ENCODE results near the gene EEFSEC. TPM values are rescaled to one million over a fixed set of nuclear protein-coding genes. Genes with fewer than 3 reads are reported as not detected.

EEFSEC gene
- total RNA-seq, 1 donor from 2014 or later: 12.6 TPM

DNA sequence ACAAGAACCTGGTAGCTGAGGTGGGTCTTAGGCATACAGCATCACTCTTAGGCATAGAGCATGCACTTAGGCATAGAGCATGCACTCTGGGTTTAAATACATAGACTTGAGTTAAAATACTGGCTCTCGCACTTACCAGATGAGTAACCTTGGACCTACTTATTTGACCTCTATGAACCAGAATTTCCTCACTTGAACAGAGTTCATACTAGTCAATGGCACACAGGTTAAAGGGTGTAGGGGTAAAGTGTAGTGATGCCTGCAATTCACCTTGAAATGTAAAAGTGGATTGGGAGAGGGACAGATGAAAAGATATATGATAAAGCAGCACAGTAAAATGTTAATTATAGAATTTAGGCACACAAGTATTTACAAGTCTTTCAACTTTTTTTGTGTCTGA, 31.3 kb upstream of the EEFSEC start:
- TF ChIP-seq, protein P1, sequence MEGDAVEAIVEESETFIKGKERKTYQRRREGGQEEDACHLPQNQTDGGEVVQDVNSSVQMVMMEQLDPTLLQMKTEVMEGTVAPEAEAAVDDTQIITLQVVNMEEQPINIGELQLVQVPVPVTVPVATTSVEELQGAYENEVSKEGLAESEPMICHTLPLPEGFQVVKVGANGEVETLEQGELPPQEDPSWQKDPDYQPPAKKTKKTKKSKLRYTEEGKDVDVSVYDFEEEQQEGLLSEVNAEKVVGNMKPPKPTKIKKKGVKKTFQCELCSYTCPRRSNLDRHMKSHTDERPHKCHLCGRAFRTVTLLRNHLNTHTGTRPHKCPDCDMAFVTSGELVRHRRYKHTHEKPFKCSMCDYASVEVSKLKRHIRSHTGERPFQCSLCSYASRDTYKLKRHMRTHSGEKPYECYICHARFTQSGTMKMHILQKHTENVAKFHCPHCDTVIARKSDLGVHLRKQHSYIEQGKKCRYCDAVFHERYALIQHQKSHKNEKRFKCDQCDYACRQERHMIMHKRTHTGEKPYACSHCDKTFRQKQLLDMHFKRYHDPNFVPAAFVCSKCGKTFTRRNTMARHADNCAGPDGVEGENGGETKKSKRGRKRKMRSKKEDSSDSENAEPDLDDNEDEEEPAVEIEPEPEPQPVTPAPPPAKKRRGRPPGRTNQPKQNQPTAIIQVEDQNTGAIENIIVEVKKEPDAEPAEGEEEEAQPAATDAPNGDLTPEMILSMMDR (IDR thresholded peaks at IDR 0.05; ENCODE audit: insufficient read depth, low read length, poor library complexity, severe bottlenecking): no peak
- Histone ChIP-seq H3K36me3 (ENCODE audit: control insufficient read depth, insufficient read depth, low read length) (no peaks in the 10 kb centered on the region), H3K27me3 (ENCODE audit: control insufficient read depth, insufficient read depth, low read length) (no peaks in the 10 kb centered on the region), H3K4me3 (ENCODE audit: low read depth, low read length) (no peak overlapping the region)
- DNase-seq (ENCODE audit: low read depth): no peak

DNA sequence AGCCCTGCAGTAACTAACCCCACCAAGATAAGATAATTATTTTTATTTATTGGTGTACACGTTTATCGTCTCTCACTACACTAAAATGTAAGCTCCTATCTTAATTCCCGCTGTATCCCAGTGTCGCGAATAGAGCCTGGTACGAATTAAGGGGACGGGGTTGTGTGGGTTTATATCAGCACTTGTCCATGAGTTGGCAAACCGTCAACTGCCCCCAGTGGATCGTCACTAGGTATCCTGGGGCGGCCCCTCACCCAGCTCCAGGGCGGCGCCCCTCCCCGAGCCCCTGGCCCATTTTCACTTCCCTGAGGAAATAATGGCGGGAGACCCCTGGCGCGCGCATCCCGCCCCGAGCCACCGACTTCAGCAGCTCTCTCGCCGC, 30.1 kb upstream of the EEFSEC start:
- DNase-seq (ENCODE audit: low read depth): no peak
- Histone ChIP-seq H3K4me3 (ENCODE audit: low read depth, low read length) (peak overlapping the region; percentile 91), H3K36me3 (ENCODE audit: control insufficient read depth, insufficient read depth, low read length) (no peaks in the 10 kb centered on the region), H3K27me3 (ENCODE audit: control insufficient read depth, insufficient read depth, low read length) (no peaks in the 10 kb centered on the region)
- TF ChIP-seq, protein P1 (IDR thresholded peaks at IDR 0.05; ENCODE audit: insufficient read depth, low read length, poor library complexity, severe bottlenecking): no peak

DNA sequence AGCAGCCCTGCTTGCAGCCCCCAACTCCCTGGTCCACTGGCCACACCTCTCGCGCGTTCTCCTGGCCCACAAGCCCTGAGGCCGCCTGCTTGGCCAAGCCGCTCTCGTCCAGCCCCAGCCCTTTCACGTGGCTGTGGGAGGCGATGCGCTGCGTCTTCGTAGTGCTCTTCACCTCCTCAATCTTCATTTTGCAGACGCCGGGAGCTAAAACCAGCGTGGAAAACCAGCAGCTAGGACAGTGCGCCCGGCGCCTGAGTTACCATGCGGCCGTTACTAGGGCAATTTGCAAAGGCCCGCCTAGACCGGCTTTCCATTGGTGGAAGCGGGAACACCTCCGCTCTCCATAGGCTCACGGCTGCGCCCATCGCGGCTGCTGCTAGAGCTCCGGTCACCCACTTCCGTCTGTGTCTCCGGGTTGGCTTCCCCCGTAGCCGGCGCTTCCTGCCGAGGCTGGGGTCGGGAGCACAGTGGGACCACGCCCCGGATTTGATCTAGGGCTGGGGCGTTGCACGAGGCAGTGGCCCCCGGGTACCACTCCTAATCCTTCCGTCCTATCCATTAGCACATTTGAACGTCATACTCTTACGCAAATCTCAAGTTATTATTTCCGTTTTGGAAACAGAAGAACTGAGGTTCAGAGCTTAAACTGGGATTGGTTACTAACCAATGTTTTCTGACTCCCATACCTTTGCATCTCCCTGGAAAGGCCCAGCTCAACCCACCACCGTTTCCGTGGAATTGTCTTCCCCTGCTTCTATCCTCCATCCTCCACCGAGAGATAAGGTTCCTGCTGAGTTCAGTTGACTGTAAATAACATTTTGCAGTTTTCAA, 29.5 kb upstream of the EEFSEC start, which contains the start of gene RUVBL1:
TSS of gene RUVBL1 (minus strand) at position 275 of the 831 bp plus-strand sequence. CDS start at position 187, 88 bp downstream.
- TF ChIP-seq, protein P1 (IDR thresholded peaks at IDR 0.05; ENCODE audit: insufficient read depth, low read length, poor library complexity, severe bottlenecking): no peak
- H3K36me3 ChIP-seq (ENCODE audit: control insufficient read depth, insufficient read depth, low read length): no peaks in the 10 kb centered on the region
- peak within 1 kb of the TSS; percentile 91 for H3K4me3 ChIP-seq (ENCODE audit: low read depth, low read length)
- no peaks in the 10 kb centered on the region for H3K27me3 ChIP-seq (ENCODE audit: control insufficient read depth, insufficient read depth, low read length)
- peak; percentile 92 for DNase-seq (ENCODE audit: low read depth)

DNA sequence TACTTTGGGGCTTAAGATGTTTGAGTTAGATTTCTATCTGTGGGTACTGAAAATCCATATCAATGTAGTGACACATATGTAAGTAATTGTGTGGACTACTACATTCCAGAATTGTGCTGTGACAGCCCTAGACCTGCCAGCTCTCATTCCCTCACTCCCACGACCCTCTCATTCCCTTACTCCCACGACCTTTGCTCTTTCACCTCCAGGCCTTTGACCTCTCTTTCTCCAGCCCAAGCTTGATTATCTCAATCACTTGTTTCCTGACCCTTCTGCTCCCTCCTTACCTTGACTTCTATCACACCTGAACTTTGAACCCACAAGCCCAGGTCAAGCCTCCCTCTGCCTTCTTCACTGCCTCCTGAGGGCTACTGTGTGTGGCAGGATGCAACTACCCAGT, 26.0 kb upstream of the EEFSEC start:
- no peak for DNase-seq (ENCODE audit: low read depth)
- no peak overlapping the region for H3K4me3 ChIP-seq (ENCODE audit: low read depth, low read length)
- no peaks in the 10 kb centered on the region for H3K36me3 ChIP-seq (ENCODE audit: control insufficient read depth, insufficient read depth, low read length)
- no peaks in the 10 kb centered on the region for H3K27me3 ChIP-seq (ENCODE audit: control insufficient read depth, insufficient read depth, low read length)
- TF ChIP-seq, protein P1 (IDR thresholded peaks at IDR 0.05; ENCODE audit: insufficient read depth, low read length, poor library complexity, severe bottlenecking): no peak

DNA sequence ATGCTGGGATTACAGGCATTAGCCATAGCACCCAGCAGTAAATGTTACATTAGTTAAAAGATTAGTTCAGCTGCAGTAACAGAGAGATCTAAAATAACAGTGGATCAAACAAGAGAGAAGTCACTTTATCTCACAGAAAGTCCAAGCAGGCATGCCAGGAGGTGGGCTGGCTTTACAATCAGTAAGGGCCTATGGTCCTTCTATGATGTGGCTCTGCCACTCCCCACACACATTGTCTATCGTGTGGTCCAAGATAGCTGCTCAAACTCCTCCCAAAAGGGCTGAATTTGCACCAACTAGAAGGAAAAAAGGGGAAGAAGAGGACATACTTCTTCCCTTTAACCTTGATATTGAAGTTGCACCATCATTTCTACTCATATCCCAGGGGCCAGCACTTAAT, 25.0 kb upstream of the EEFSEC start:
- no peak overlapping the region for H3K4me3 ChIP-seq (ENCODE audit: low read depth, low read length)
- DNase-seq (ENCODE audit: low read depth): no peak
- H3K27me3 ChIP-seq (ENCODE audit: control insufficient read depth, insufficient read depth, low read length): no peaks in the 10 kb centered on the region
- H3K36me3 ChIP-seq (ENCODE audit: control insufficient read depth, insufficient read depth, low read length): no peaks in the 10 kb centered on the region
- TF ChIP-seq, protein P1 (IDR thresholded peaks at IDR 0.05; ENCODE audit: insufficient read depth, low read length, poor library complexity, severe bottlenecking): no peak
